ENCODE measurements around the gene GNAQ.

- TF ChIP-seq RAD21 (IDR thresholded peaks at IDR 0.05; ENCODE audit: low read depth) (peak; percentile 34), FOXM1 (IDR thresholded peaks at IDR 0.05; ENCODE audit: borderline replicate concordance, low read depth) (no peak), TCF12 (IDR thresholded peaks at IDR 0.05; ENCODE audit: low read depth) (no peak), YY1 (IDR thresholded peaks at IDR 0.05; ENCODE audit: low read depth) (no peak), REST (IDR thresholded peaks at IDR 0.05; ENCODE audit: low read depth) (no peak), EP300 (IDR thresholded peaks at IDR 0.05; ENCODE audit: borderline replicate concordance) (no peak), NFIC (IDR thresholded peaks at IDR 0.05) (no peak), TAF1 (IDR thresholded peaks at IDR 0.05; ENCODE audit: low read depth) (no peak), CREB1 (IDR thresholded peaks at IDR 0.05; ENCODE audit: low read depth) (no peak), CEBPB (IDR thresholded peaks at IDR 0.05) (no peak), TEAD4 (IDR thresholded peaks at IDR 0.05) (no peak)
- TF ChIP-seq, protein P1, sequence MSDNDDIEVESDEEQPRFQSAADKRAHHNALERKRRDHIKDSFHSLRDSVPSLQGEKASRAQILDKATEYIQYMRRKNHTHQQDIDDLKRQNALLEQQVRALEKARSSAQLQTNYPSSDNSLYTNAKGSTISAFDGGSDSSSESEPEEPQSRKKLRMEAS (IDR thresholded peaks at IDR 0.05), result no peak
These were observed 266.5 kb downstream of the GNAQ start for GRCh38 chr9:77764894-77765780.

All from Ishikawa (cell line).